NCI-H2171 treated with DMSO at 0.1 percent for 48 hours (cell line): ENCODE data around the gene AKR1A1.

ENCODE experiments used
- DNase-seq: peaks from one replicate; lab custom pipeline; 2025; lab: John Stamatoyannopoulos, UW

Gene AKR1A1

DNA sequence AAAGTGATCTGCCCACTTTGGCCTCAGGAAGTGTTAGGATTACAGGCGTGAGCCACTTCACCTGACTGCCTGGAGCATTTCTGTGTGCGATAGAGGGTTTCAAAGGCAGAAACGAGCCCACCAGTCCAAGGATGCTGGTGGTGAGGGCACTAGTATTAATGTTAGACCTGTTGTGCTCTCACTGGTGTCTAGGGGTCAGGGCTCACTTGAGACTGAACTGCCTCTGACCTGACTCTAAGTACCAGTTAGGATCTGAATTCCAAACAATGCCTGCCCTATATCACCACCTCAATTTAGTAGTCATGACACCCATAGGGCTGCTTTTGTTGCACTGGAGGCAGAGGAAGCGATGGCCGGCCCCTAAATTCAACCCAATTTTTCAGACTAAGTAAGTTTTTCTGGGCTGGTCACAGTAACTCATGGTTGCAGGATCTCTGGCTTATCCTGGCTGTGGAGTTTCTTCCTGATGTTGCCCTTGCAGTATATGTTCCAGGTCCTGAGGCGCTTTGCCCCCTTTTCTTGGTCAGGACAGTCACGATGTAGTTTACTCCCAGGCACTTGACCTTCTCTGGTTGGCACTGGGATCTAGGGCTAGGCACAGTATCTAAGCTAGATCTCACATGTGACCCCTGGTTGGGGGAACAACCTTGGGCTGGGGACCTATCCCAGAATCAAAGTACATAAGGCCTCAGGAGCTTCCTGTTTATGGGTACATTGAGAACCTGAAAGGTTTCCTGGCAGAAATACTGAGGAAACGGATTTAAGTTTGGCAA, 68.7 kb downstream of the AKR1A1 start:
- no peak for DNase-seq
